Measurements from ENCODE around the gene OOEP. TPM values are rescaled to one million over a fixed set of nuclear protein-coding genes. Genes with fewer than 3 reads are reported as not detected.

The OOEP gene
- total and polyA plus RNA-seq, 2 of the 13 experiments (the other 11 are each of a cell fraction or from before 2014, with no cell fraction given): not detected

DNA sequence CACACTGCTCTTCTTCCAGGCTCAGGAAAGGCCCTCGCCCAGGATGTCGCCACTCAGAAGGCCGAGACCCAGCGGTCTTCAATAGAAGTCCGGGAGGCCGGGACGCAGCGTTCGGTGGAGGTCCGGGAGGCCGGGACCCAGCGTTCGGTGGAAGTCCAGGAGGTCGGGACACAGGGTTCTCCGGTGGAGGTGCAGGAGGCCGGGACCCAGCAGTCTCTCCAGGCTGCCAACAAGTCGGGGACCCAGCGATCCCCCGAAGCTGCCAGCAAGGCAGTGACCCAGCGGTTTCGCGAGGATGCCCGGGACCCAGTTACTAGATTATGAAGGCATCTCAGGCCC, 6.2 kb downstream of the OOEP start:
- Histone ChIP-seq H2AFZ (ENCODE audit: low read length) (no peak overlapping the region), H3K4me1 (ENCODE audit: insufficient read depth, low read length) (no peaks in the 10 kb centered on the region), H3K9me3 (ENCODE audit: low read length) (no peaks in the 10 kb centered on the region), H3K79me2 (ENCODE audit: insufficient read depth, low read length) (no peaks in the 10 kb centered on the region), H4K20me1 (ENCODE audit: insufficient read depth, low read length) (no peaks in the 10 kb centered on the region), H3K27me3 (ENCODE audit: control insufficient read depth in 1 of 2, insufficient read depth in 2 of 2, low read length in 2 of 2) (peaks cover 0 to 22% of the 10 kb centered on the region in 2 experiments; a peak in 1 of 5 replicates), H3K9ac (ENCODE audit: insufficient read depth, low read depth, low read length) (no peak overlapping the region), H3K27ac (ENCODE audit: extremely low read length, insufficient read depth, low read length) (no peak overlapping the region), H3K4me3 (replicated peaks in 1 of 3; ENCODE audit: insufficient read depth in 1 of 3, low read depth in 2 of 3, low read length in 3 of 3) (no peak overlapping the region), H3K36me3 (replicated peaks in 1 of 2; ENCODE audit: control insufficient read depth in 1 of 2, insufficient read depth in 2 of 2, low read length in 2 of 2) (no peaks in the 10 kb centered on the region), H3K4me2 (ENCODE audit: low read depth, low read length) (no peak overlapping the region)
- WGBS (ENCODE audit: low lambda C conversion rate): 61% methylated on average over 18 of the region's 23 CpGs
- in situ Hi-C loops (cut with HindIII; ENCODE audit: extremely low pct_ligation_motif_present, low pct_unique_long_range_greater_than_20kb): no loop called here
- ATAC-seq (no peak), DNase-seq (ENCODE audit: low spot score) (no peak), FAIRE-seq (no peak)
- CTCF ChIA-PET (ENCODE audit: low intra/inter-chr PET ratio, low total read pairs): no interaction called here
- POLR2A ChIA-PET: no interaction called here
- intact Hi-C loops (cut with micrococcal nuclease; ENCODE audit: unreplicated experiment): no loop called here
- no TSS peak for BruUV-seq (replicated peaks)
- TF ChIP-seq ZFP41 (CRISPR knock-in tag; IDR thresholded peaks at IDR 0.05; ENCODE audit: borderline replicate concordance) (no peak), SOX13 (IDR thresholded peaks at IDR 0.05) (no peak), SOX13 (CRISPR knock-in tag; conservative IDR thresholded peaks at IDR 0.05 in 1 of 2, IDR thresholded peaks at IDR 0.05 in 1 of 2) (no peak), TP53 (CRISPR knock-in tag; conservative IDR thresholded peaks at IDR 0.05) (no peak), TBX2 (CRISPR knock-in tag; IDR thresholded peaks at IDR 0.05; ENCODE audit: borderline replicate concordance) (no peak), MAF1 (CRISPR knock-in tag; IDR thresholded peaks at IDR 0.05; ENCODE audit: borderline replicate concordance) (no peak), ZIK1 (CRISPR knock-in tag; IDR thresholded peaks at IDR 0.05; ENCODE audit: borderline replicate concordance, low read depth) (no peak), BORCS8-MEF2B (CRISPR knock-in tag; IDR thresholded peaks at IDR 0.05) (no peak), ZKSCAN8 (CRISPR knock-in tag; IDR thresholded peaks at IDR 0.05; ENCODE audit: borderline replicate concordance) (no peak), ZNF569 (CRISPR knock-in tag; IDR thresholded peaks at IDR 0.05; ENCODE audit: borderline replicate concordance) (no peak), ZNF746 (CRISPR knock-in tag; IDR thresholded peaks at IDR 0.05) (no peak)
- TF ChIP-seq, protein P1, sequence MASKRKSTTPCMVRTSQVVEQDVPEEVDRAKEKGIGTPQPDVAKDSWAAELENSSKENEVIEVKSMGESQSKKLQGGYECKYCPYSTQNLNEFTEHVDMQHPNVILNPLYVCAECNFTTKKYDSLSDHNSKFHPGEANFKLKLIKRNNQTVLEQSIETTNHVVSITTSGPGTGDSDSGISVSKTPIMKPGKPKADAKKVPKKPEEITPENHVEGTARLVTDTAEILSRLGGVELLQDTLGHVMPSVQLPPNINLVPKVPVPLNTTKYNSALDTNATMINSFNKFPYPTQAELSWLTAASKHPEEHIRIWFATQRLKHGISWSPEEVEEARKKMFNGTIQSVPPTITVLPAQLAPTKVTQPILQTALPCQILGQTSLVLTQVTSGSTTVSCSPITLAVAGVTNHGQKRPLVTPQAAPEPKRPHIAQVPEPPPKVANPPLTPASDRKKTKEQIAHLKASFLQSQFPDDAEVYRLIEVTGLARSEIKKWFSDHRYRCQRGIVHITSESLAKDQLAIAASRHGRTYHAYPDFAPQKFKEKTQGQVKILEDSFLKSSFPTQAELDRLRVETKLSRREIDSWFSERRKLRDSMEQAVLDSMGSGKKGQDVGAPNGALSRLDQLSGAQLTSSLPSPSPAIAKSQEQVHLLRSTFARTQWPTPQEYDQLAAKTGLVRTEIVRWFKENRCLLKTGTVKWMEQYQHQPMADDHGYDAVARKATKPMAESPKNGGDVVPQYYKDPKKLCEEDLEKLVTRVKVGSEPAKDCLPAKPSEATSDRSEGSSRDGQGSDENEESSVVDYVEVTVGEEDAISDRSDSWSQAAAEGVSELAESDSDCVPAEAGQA (IDR thresholded peaks at IDR 0.05; ENCODE audit: low read depth): no peak
- TF ChIP-seq, protein P1 (CRISPR knock-in tag; IDR thresholded peaks at IDR 0.05; ENCODE audit: borderline replicate concordance): no peak
- TF ChIP-seq, protein P2, sequence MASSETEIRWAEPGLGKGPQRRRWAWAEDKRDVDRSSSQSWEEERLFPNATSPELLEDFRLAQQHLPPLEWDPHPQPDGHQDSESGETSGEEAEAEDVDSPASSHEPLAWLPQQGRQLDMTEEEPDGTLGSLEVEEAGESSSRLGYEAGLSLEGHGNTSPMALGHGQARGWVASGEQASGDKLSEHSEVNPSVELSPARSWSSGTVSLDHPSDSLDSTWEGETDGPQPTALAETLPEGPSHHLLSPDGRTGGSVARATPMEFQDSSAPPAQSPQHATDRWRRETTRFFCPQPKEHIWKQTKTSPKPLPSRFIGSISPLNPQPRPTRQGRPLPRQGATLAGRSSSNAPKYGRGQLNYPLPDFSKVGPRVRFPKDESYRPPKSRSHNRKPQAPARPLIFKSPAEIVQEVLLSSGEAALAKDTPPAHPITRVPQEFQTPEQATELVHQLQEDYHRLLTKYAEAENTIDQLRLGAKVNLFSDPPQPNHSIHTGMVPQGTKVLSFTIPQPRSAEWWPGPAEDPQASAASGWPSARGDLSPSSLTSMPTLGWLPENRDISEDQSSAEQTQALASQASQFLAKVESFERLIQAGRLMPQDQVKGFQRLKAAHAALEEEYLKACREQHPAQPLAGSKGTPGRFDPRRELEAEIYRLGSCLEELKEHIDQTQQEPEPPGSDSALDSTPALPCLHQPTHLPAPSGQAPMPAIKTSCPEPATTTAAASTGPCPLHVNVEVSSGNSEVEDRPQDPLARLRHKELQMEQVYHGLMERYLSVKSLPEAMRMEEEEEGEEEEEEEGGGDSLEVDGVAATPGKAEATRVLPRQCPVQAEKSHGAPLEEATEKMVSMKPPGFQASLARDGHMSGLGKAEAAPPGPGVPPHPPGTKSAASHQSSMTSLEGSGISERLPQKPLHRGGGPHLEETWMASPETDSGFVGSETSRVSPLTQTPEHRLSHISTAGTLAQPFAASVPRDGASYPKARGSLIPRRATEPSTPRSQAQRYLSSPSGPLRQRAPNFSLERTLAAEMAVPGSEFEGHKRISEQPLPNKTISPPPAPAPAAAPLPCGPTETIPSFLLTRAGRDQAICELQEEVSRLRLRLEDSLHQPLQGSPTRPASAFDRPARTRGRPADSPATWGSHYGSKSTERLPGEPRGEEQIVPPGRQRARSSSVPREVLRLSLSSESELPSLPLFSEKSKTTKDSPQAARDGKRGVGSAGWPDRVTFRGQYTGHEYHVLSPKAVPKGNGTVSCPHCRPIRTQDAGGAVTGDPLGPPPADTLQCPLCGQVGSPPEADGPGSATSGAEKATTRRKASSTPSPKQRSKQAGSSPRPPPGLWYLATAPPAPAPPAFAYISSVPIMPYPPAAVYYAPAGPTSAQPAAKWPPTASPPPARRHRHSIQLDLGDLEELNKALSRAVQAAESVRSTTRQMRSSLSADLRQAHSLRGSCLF (CRISPR knock-in tag; IDR thresholded peaks at IDR 0.05; ENCODE audit: borderline replicate concordance): no peak

Data from HepG2 (cell line).